OCI-LY7 (cell line): ENCODE data around the gene HCN3. TPM values are rescaled to one million over a fixed set of nuclear protein-coding genes. Genes with fewer than 3 reads are reported as not detected.

Source experiments
- BruUV-seq: library from RNA; stranded (reverse); fragments of 400-500 nt; replicated peaks from 2 replicates; lab custom pipeline; 2021; lab: Mats Ljungman, UMichigan
- CTCF ChIA-PET: fragments of 300-600 bp; sonication (Branson Sonifier 250); formaldehyde crosslinking; loops from one replicate; lab custom pipeline; 2022; ENCODE audit warnings: antibody characterized with exemption; ENCODE audit not compliant: unreplicated experiment; lab: Charles Lee
- POLR2A ChIA-PET: fragments of 300-600 bp; sonication (Branson Sonifier 250); formaldehyde crosslinking; loops from one replicate; lab custom pipeline; 2022; ENCODE audit warnings: antibody characterized with exemption; lab: Charles Lee
- DNase-seq: peaks from one replicate; pipeline ENCODE4 v3.0.0-alpha.2; 2015; ENCODE audit warnings: low spot score
- H2AFZ ChIP-seq: fragments of 200-600 bp; sonication (generic), shearing (Covaris generic); 2 replicates; pipeline ENCODE4 v1.6.1; 2014; ENCODE audit warnings: mild to moderate bottlenecking, antibody characterized with exemption, low read length, moderate library complexity
- H3K27ac ChIP-seq: fragments of 200-600 bp; sonication (generic); 2 replicates; pipeline ENCODE4 v1.5.1; 2014; ENCODE audit warnings: mixed run types, low read depth, mild to moderate bottlenecking, moderate library complexity, low read length, inconsistent platforms; ENCODE audit not compliant: poor library complexity, severe bottlenecking
- H3K36me3 ChIP-seq: fragments of 200-600 bp; sonication (generic); 2 replicates; pipeline ENCODE4 v1.6.1; 2014; ENCODE audit warnings: mild to moderate bottlenecking, antibody characterized with exemption, low read length, moderate library complexity, mixed read lengths; ENCODE audit not compliant: insufficient read depth
- H3K4me1 ChIP-seq: fragments of 200-600 bp; sonication (generic); 2 replicates; pipeline ENCODE4 v1.5.1; 2014; ENCODE audit warnings: mild to moderate bottlenecking, low read length; ENCODE audit not compliant: insufficient read depth, poor library complexity, severe bottlenecking
- H3K4me2 ChIP-seq: fragments of 200-600 bp; sonication (generic); 2 replicates; pipeline ENCODE4 v1.6.1; 2014; ENCODE audit warnings: mild to moderate bottlenecking, low read length
- H3K4me3 ChIP-seq: fragments of 200-600 bp; sonication (generic); 2 replicates; pipeline ENCODE4 v1.5.1; 2014; ENCODE audit warnings: mild to moderate bottlenecking, low read depth, low read length; ENCODE audit not compliant: poor library complexity, severe bottlenecking
- H3K79me2 ChIP-seq: fragments of 200-600 bp; sonication (generic); 2 replicates; pipeline ENCODE4 v1.6.1; 2016; ENCODE audit warnings: low read depth, mild to moderate bottlenecking, low read length, moderate library complexity, mixed read lengths; ENCODE audit not compliant: insufficient read depth
- H3K9me2 ChIP-seq: fragments of 200-600 bp; sonication (generic); 2 replicates; pipeline ENCODE4 v1.6.1; 2016; ENCODE audit warnings: mild to moderate bottlenecking, low read length, mixed read lengths; ENCODE audit not compliant: insufficient read depth
- H3K9me3 ChIP-seq: fragments of 200-600 bp; sonication (generic); 2 replicates; pipeline ENCODE4 v1.6.1; 2014; ENCODE audit warnings: mild to moderate bottlenecking, mixed run types, low read length, mixed read lengths
- H4K20me1 ChIP-seq: fragments of 200-600 bp; sonication (generic); 2 replicates; pipeline ENCODE4 v1.6.1; 2014; ENCODE audit warnings: mild to moderate bottlenecking, antibody characterized with exemption, low read length, moderate library complexity, mixed read lengths; ENCODE audit not compliant: insufficient read depth
- CTCF ChIP-seq: fragments of 200-600 bp; sonication (generic); conservative IDR thresholded peaks from 2 replicates; pipeline ENCODE4 v1.5.1; 2014; ENCODE audit warnings: mild to moderate bottlenecking, antibody characterized with exemption, low read length, moderate library complexity, mixed read lengths
- EZH2phosphoT487 ChIP-seq: fragments of 200-600 bp; sonication (generic); IDR thresholded peaks from 2 replicates; pipeline ENCODE4 v1.6.1; 2018; ENCODE audit warnings: low read depth, borderline replicate concordance, mild to moderate bottlenecking, mixed run types, antibody characterized with exemption, low read length, moderate library complexity, mixed read lengths
- intact Hi-C: fragments of 100-400 bp; cut with micrococcal nuclease; formaldehyde crosslinking; loops from one replicate; pipeline ENCODE4 v1.10.0; 2022; ENCODE audit not compliant: unreplicated experiment
- total RNA-seq, 2 experiments: library from RNA; depleted of rRNA in 1 of 2; stranded (reverse); fragments of >200 nt in 1 of 2; shearing (Covaris generic) in 1 of 2; gene quantifications; 2 replicates each; pipeline ENCODE4 v1.2.3, GENCODE V29; 2014 to 2022

The HCN3 gene
- total RNA-seq, 2 experiments from 2014 or later: 6.7 to 19.2 TPM

GRCh38 chr1:155241069-155241679 lies 36.1 kb upstream of the HCN3 start:
- TF ChIP-seq EZH2phosphoT487 (no peak), CTCF (no peak)
- POLR2A ChIA-PET: interaction anchor here (0.7 to 1.1 kb wide), 2 partner anchors 14 to 268 kb away, joined by 3 to 4 read pairs; no protein-coding TSS in a partner anchor
- Histone ChIP-seq H3K9me2 (no peaks in the 10 kb centered on the region), H3K27ac (peak overlapping the region; percentile 46), H2AFZ (peak overlapping the region; percentile 30; the same call in 1 of the 2 replicates), H3K79me2 (peaks cover 16% of the 10 kb centered on the region; the same call in 1 of the 2 replicates), H3K4me2 (peak overlapping the region; percentile 96), H3K36me3 (peaks cover 10% of the 10 kb centered on the region), H3K4me1 (peaks cover 38% of the 10 kb centered on the region), H4K20me1 (no peaks in the 10 kb centered on the region), H3K4me3 (peak overlapping the region; percentile 70), H3K9me3 (no peaks in the 10 kb centered on the region)
- BruUV-seq: no TSS peak
- peak; percentile 86 for DNase-seq
- intact Hi-C loops: no loop called here
- CTCF ChIA-PET: interaction anchor here (0.9 kb wide), 1 partner anchor 10 kb away, joined by 3 read pairs; no protein-coding TSS in a partner anchor

- H3K36me3 ChIP-seq: peaks cover 6% of the 10 kb centered on the region; the same call in 1 of the 2 replicates
- H3K9me3 ChIP-seq: no peaks in the 10 kb centered on the region
- peaks cover 38% of the 10 kb centered on the region for H3K4me1 ChIP-seq
- POLR2A ChIA-PET: no interaction called here
- H3K79me2 ChIP-seq: peaks cover 16% of the 10 kb centered on the region; the same call in 1 of the 2 replicates
- H3K27ac ChIP-seq: peak overlapping the region; percentile 46
- no peaks in the 10 kb centered on the region for H4K20me1 ChIP-seq
- intact Hi-C loops: no loop called here
- no peaks in the 10 kb centered on the region for H3K9me2 ChIP-seq
- peak overlapping the region; percentile 70 for H3K4me3 ChIP-seq
- no peak for TF ChIP-seq CTCF
- no peak for TF ChIP-seq EZH2phosphoT487
- peak overlapping the region; percentile 96 for H3K4me2 ChIP-seq
- no peak overlapping the region; the same call in 1 of the 2 replicates for H2AFZ ChIP-seq
- CTCF ChIA-PET: interaction anchor here (0.9 kb wide), 1 partner anchor 9 kb away, joined by 3 read pairs; no protein-coding TSS in a partner anchor
- BruUV-seq: no TSS peak
- DNase-seq: no peak
These were observed 35.4 kb upstream of the HCN3 start for GRCh38 chr1:155241841-155242264.

- CTCF ChIA-PET: no interaction called here
- Histone ChIP-seq H3K27ac (peak overlapping the region; percentile 82), H4K20me1 (no peaks in the 10 kb centered on the region), H2AFZ (no peak overlapping the region), H3K4me1 (peaks cover 38% of the 10 kb centered on the region), H3K9me2 (no peaks in the 10 kb centered on the region), H3K4me3 (peak overlapping the region; percentile 81), H3K36me3 (0 out of 2 replicates have a peak, but pooled peaks cover 7% of the 10 kb centered on the region), H3K4me2 (peak overlapping the region; percentile 96), H3K9me3 (no peaks in the 10 kb centered on the region), H3K79me2 (peaks cover 16% of the 10 kb centered on the region; the same call in 1 of the 2 replicates)
- DNase-seq: no peak
- BruUV-seq: no TSS peak
- intact Hi-C loops: no loop called here
- TF ChIP-seq EZH2phosphoT487 (no peak), CTCF (no peak)
- POLR2A ChIA-PET: interaction anchor here (0.7 kb wide), 1 partner anchor 190 kb away, joined by 5 read pairs; no protein-coding TSS in a partner anchor
These were observed 34.4 kb upstream of the HCN3 start for GRCh38 chr1:155242805-155243358.
